ENCODE data around the gene PDE8A.

- TF ChIP-seq SP1 (IDR thresholded peaks at IDR 0.05), result no peak
- TF ChIP-seq, protein P1, sequence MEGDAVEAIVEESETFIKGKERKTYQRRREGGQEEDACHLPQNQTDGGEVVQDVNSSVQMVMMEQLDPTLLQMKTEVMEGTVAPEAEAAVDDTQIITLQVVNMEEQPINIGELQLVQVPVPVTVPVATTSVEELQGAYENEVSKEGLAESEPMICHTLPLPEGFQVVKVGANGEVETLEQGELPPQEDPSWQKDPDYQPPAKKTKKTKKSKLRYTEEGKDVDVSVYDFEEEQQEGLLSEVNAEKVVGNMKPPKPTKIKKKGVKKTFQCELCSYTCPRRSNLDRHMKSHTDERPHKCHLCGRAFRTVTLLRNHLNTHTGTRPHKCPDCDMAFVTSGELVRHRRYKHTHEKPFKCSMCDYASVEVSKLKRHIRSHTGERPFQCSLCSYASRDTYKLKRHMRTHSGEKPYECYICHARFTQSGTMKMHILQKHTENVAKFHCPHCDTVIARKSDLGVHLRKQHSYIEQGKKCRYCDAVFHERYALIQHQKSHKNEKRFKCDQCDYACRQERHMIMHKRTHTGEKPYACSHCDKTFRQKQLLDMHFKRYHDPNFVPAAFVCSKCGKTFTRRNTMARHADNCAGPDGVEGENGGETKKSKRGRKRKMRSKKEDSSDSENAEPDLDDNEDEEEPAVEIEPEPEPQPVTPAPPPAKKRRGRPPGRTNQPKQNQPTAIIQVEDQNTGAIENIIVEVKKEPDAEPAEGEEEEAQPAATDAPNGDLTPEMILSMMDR (IDR thresholded peaks at IDR 0.05; ENCODE audit: low read depth, low read length, missing input control), result no peak
- no peak for TF ChIP-seq RXRA (IDR thresholded peaks at IDR 0.05)
- TF ChIP-seq, protein P2, sequence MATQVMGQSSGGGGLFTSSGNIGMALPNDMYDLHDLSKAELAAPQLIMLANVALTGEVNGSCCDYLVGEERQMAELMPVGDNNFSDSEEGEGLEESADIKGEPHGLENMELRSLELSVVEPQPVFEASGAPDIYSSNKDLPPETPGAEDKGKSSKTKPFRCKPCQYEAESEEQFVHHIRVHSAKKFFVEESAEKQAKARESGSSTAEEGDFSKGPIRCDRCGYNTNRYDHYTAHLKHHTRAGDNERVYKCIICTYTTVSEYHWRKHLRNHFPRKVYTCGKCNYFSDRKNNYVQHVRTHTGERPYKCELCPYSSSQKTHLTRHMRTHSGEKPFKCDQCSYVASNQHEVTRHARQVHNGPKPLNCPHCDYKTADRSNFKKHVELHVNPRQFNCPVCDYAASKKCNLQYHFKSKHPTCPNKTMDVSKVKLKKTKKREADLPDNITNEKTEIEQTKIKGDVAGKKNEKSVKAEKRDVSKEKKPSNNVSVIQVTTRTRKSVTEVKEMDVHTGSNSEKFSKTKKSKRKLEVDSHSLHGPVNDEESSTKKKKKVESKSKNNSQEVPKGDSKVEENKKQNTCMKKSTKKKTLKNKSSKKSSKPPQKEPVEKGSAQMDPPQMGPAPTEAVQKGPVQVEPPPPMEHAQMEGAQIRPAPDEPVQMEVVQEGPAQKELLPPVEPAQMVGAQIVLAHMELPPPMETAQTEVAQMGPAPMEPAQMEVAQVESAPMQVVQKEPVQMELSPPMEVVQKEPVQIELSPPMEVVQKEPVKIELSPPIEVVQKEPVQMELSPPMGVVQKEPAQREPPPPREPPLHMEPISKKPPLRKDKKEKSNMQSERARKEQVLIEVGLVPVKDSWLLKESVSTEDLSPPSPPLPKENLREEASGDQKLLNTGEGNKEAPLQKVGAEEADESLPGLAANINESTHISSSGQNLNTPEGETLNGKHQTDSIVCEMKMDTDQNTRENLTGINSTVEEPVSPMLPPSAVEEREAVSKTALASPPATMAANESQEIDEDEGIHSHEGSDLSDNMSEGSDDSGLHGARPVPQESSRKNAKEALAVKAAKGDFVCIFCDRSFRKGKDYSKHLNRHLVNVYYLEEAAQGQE (IDR thresholded peaks at IDR 0.05), result no peak
These were observed 185.9 kb downstream of the PDE8A start for GRCh38 chr15:85167568-85167967.
